GM12875 (cell line): ENCODE results near the gene TRAP1.

ENCODE experiments used
- H3K4me3 ChIP-seq: one replicate; pipeline ENCODE4 v1.5.1; 2011; ENCODE audit warnings: low read depth, low read length, control low read depth
- CTCF ChIP-seq: IDR thresholded peaks from 2 replicates; pipeline ENCODE4 v1.5.1; 2011; ENCODE audit warnings: low read depth, mild to moderate bottlenecking, control low read depth, inconsistent platforms, low read length, moderate library complexity, borderline replicate concordance; ENCODE audit not compliant: insufficient read depth

Gene TRAP1

GRCh38 chr16:3674513-3675295, 42.6 kb downstream of the TRAP1 start:
- H3K4me3 ChIP-seq: no peak overlapping the region

DNA sequence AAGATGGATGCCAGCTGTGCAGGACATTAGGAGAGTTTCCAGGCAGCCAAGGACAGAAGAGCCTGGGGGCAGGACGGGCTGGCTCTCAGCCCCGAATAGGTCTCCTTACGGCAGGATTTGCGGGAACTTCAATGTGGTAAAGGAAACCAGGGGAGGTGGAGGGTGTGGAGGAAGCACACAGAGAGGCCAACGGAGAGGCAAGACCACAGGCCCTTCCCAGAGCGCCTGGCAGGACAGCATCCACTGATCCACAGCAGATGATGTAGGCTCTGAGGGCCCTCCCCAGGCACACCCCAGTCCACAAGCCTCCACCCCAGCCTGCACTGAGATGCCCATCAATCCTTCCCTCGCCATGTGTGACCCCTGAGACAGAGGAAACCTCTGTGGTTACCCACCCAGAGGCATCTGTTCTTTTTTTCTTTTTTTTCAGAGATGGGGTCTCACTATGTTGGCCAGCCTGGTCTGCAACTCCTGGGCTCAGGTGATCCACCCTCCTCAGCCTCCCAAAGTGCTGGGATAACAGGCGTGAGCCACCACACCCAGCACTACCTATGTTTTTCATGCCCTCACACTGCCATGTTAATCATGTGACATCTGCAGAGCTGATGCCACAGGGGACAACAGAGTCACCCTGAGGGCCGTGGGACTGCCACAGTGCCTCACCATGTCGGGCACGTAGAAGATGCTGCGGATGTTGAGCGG, 43.5 kb downstream of the TRAP1 start:
- no peak overlapping the region for H3K4me3 ChIP-seq
- TF ChIP-seq CTCF: no peak

More at GRCh38 chr16:3674513-3675295, 42.6 kb downstream of the TRAP1 start:
- no peak for TF ChIP-seq CTCF

GRCh38 chr16:3673201-3673600, 44.1 kb downstream of the TRAP1 start:
- no peak for TF ChIP-seq CTCF
- H3K4me3 ChIP-seq: no peak overlapping the region

DNA sequence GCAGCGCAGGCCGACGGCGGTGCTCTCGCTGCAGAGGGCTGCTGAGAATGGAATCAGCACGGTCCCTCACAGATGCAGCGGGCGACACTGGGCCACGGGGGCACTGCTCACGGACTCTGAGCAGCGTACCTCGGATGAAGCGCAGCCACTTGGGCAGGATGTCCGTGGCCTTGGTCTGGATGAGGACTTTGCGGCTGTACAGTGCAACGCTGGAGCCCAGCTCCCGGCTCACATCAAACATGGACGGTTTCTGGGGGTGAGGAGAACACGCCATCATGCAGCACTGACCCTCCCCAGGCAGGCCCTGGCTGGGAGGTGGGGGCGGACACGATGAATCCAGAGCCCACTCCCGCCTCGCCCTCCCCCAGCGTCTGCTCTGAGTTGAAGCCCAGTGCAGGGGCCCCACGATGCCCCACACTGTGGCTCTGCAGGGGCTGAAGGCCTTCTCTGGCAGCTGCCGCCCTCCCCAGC, 44.7 kb downstream of the TRAP1 start:
- no peak overlapping the region for H3K4me3 ChIP-seq
- TF ChIP-seq CTCF: no peak

DNA sequence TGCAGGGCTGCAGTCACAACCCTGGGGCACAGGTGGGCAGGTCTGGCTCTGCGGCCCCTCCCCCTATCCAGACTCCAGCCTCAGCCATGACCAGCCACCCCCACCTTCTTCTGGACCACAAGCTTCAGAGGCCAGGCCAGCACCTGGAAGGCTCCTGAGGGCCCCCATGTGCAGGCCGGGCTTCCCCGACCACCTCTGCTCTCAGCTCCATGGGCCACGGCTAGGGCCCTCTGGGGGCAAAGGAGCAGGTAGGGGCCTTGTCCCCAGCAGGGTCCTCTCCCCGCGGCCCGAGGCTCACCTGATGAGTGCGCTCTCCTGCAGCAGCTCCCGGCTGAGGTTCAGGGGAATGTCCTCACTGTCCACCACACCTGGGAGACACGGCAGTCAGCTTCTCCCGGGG, 45.9 kb downstream of the TRAP1 start:
- no peak overlapping the region for H3K4me3 ChIP-seq
- TF ChIP-seq CTCF: no peak

- H3K4me3 ChIP-seq: no peak overlapping the region
- no peak for TF ChIP-seq CTCF
Measured at GRCh38 chr16:3670711-3671110, 46.6 kb downstream of the TRAP1 start.

DNA sequence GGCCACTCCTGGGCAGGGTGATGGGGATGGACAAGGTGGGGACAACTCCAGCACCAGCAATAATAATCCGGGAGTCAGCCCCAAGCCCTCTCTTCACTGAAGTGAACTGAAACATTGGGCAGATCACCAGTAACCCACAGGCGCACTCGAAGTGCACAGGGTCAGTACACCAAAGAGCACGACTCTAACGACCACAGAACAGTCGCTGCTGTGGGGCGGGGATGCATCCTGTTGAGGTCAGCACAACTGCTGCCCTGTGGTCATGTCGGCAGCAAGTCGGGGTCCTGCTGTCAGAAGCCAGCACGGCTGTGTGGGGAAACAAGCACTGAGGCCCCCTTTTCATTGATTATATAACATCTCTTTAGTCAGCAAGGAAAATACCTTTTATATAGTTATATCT, 48.2 kb downstream of the TRAP1 start:
- no peak overlapping the region for H3K4me3 ChIP-seq
- TF ChIP-seq CTCF: no peak
